ENCODE measurements around the gene TCTN2.

TCTN2 gene

GRCh38 chr12:123744836-123745235 is 73.9 kb downstream of the TCTN2 start:
- DNase-seq: no peak

GRCh38 chr12:123747309-123747708 is 76.4 kb downstream of the TCTN2 start:
- no peak for DNase-seq

- DNase-seq: no peak
Measured at GRCh38 chr12:123748161-123748560, 77.2 kb downstream of the TCTN2 start.

GRCh38 chr12:123748661-123749060 is 77.7 kb downstream of the TCTN2 start:
- no peak for DNase-seq

- DNase-seq: no peak
Measured at GRCh38 chr12:123749355-123749754, 78.4 kb downstream of the TCTN2 start.

GRCh38 chr12:123750159-123750656 is 79.3 kb downstream of the TCTN2 start:
- no peak for DNase-seq

- no peak for DNase-seq
Measured at GRCh38 chr12:123752046-123752445, 81.1 kb downstream of the TCTN2 start.

- DNase-seq: no peak
Measured at GRCh38 chr12:123754041-123754772, 83.3 kb downstream of the TCTN2 start.

- DNase-seq: no peak
Measured at GRCh38 chr12:123757561-123757960, 86.6 kb downstream of the TCTN2 start.
